Muscle layer of duodenum (tissue), 2 donors: Measurements from ENCODE around the gene TBC1D22A.

Experiments
- H3K27ac ChIP-seq: one replicate; pipeline ENCODE4 v1.7.0; 2013; ENCODE audit warnings: mild to moderate bottlenecking, low read length
- H3K27me3 ChIP-seq: one replicate; pipeline ENCODE4 v1.7.0; 2013; ENCODE audit warnings: low read depth, mild to moderate bottlenecking, control low read depth, low read length
- H3K36me3 ChIP-seq, 2 donors: one replicate each; pipeline ENCODE4 v1.7.0; 2013; ENCODE audit warnings: low read length in 2 of 2, control low read depth in 1 of 2, mild to moderate bottlenecking in 1 of 2; ENCODE audit not compliant: insufficient read depth in 2 of 2, control insufficient read depth in 1 of 2
- H3K4me1 ChIP-seq, 2 donors: one replicate each; pipeline ENCODE4 v1.7.0; 2013; ENCODE audit warnings: low read length in 2 of 2, mild to moderate bottlenecking in 2 of 2, control low read depth in 1 of 2, moderate library complexity in 1 of 2; ENCODE audit not compliant: insufficient read depth in 2 of 2, control insufficient read depth in 1 of 2
- H3K4me3 ChIP-seq, 2 donors: one replicate each; pipeline ENCODE4 v1.7.0; 2013; ENCODE audit warnings: low read length in 2 of 2, low read depth in 1 of 2, mild to moderate bottlenecking in 1 of 2
- H3K9me3 ChIP-seq, 2 donors: one replicate each; pipeline ENCODE4 v1.7.0; 2013; ENCODE audit warnings: low read length in 2 of 2, control low read depth in 1 of 2, mild to moderate bottlenecking in 1 of 2; ENCODE audit not compliant: control insufficient read depth in 1 of 2
- donor health status: healthy.

The TBC1D22A gene

GRCh38 chr22:47128622-47129215, 366.3 kb downstream of the TBC1D22A start:
- Histone ChIP-seq H3K9me3 (no peaks in the 10 kb centered on the region), H3K36me3 (no peaks in the 10 kb centered on the region), H3K27me3 (no peaks in the 10 kb centered on the region), H3K4me1 (no peaks in the 10 kb centered on the region), H3K27ac (no peak overlapping the region), H3K4me3 (no peak overlapping the region)

DNA sequence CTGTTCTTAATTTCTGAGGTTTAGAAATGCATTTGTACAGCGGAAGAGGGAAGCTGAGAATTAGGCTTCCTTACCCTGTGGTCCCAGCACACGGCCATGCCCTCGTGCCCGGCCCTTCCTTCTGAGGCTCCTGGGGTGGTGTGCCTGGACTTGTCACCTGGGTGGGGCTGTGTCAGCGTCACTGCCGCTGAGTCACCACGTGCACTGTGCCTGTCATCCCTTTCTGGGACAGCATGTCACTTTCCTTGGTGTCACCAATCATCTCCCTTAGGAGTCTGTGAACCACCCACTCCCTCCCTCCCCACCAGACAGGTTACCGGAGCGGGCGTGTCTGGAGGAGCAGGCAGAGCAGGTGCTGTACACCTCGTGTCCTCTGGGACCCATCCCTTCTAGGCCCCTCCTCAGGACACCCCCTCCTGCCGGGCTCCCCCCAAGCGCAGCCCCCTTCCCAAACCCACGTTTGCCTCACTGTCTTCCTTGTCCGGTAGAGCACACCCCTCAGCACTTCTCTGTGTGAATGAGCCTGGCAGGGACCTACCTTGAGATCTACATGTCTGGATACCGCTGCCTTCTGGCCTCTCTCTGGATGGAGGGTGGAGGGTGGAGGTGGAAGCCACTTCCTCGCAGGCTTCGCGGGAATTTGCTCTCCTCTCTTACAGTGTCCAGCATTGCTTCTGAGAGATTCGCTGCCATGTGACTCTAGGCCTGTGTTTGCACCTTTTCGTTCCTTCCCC, 367.6 kb downstream of the TBC1D22A start:
- Histone ChIP-seq H3K27me3 (no peaks in the 10 kb centered on the region), H3K36me3 (no peaks in the 10 kb centered on the region), H3K27ac (no peak overlapping the region), H3K4me1 (no peaks in the 10 kb centered on the region), H3K9me3 (no peaks in the 10 kb centered on the region), H3K4me3 (no peak overlapping the region)

DNA sequence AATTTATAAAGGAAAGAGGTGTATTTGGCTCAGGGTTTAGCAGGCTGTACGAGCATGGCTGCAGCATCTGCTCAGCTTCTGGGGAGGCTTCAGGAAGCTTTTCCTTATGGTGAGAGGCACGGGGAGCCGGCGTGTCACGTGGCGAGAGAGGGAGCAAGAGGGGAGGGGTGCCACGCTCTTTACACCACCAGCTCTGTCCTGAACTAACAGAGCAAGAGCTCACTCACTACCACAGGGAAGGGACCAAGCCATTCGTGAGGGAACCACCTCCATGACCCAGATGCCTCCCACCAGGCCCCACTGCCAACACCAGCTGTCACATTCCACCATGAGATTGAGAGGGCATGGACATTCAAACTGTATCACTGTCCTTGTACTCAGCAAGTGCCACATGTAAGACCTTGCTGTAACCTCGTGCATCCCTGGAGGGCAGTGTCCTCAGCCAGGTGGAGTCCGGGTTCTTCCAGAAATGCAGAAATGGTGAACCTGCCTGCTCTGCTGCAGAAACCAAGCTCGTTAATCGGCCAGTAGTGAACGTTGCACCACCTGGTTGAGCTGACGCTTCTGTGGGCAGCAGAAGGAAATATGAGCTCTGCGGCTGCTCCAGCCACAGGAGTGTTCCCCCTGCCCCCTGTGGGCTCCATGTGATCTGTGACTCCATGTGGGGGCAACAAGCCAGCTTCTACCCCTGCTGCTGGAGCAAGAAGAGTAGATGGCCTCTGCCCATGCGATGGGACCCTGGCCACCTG, 368.6 kb downstream of the TBC1D22A start:
- Histone ChIP-seq H3K9me3 (no peaks in the 10 kb centered on the region), H3K27me3 (no peaks in the 10 kb centered on the region), H3K4me1 (no peaks in the 10 kb centered on the region), H3K4me3 (no peak overlapping the region), H3K27ac (no peak overlapping the region), H3K36me3 (no peaks in the 10 kb centered on the region)

- H3K4me1 ChIP-seq: no peaks in the 10 kb centered on the region
- H3K4me3 ChIP-seq: no peak overlapping the region
- no peaks in the 10 kb centered on the region for H3K36me3 ChIP-seq
- H3K9me3 ChIP-seq: no peaks in the 10 kb centered on the region
- no peak overlapping the region for H3K27ac ChIP-seq
- no peaks in the 10 kb centered on the region for H3K27me3 ChIP-seq
Observed at GRCh38 chr22:47131632-47132427, 369.4 kb downstream of the TBC1D22A start.

- no peaks in the 10 kb centered on the region for H3K36me3 ChIP-seq
- no peaks in the 10 kb centered on the region for H3K4me1 ChIP-seq
- no peak overlapping the region for H3K4me3 ChIP-seq
- no peaks in the 10 kb centered on the region for H3K27me3 ChIP-seq
- H3K9me3 ChIP-seq: no peaks in the 10 kb centered on the region
- no peak overlapping the region for H3K27ac ChIP-seq
Observed at GRCh38 chr22:47132428-47132825, 370.0 kb downstream of the TBC1D22A start.

GRCh38 chr22:47133061-47133969, 370.9 kb downstream of the TBC1D22A start:
- Histone ChIP-seq H3K9me3 (no peaks in the 10 kb centered on the region), H3K27ac (no peak overlapping the region), H3K4me1 (no peaks in the 10 kb centered on the region), H3K27me3 (no peaks in the 10 kb centered on the region), H3K4me3 (no peak overlapping the region), H3K36me3 (no peaks in the 10 kb centered on the region)

- H3K9me3 ChIP-seq: no peaks in the 10 kb centered on the region
- no peaks in the 10 kb centered on the region for H3K27me3 ChIP-seq
- H3K4me1 ChIP-seq: no peaks in the 10 kb centered on the region
- no peak overlapping the region for H3K4me3 ChIP-seq
- H3K27ac ChIP-seq: no peak overlapping the region
- H3K36me3 ChIP-seq: no peaks in the 10 kb centered on the region
Observed at GRCh38 chr22:47134222-47134621, 371.8 kb downstream of the TBC1D22A start.

- H3K27me3 ChIP-seq: no peaks in the 10 kb centered on the region
- H3K4me3 ChIP-seq: no peak overlapping the region
- no peaks in the 10 kb centered on the region for H3K9me3 ChIP-seq
- no peaks in the 10 kb centered on the region for H3K4me1 ChIP-seq
- no peak overlapping the region for H3K27ac ChIP-seq
- H3K36me3 ChIP-seq: no peaks in the 10 kb centered on the region
Observed at GRCh38 chr22:47135338-47135737, 372.9 kb downstream of the TBC1D22A start.

DNA sequence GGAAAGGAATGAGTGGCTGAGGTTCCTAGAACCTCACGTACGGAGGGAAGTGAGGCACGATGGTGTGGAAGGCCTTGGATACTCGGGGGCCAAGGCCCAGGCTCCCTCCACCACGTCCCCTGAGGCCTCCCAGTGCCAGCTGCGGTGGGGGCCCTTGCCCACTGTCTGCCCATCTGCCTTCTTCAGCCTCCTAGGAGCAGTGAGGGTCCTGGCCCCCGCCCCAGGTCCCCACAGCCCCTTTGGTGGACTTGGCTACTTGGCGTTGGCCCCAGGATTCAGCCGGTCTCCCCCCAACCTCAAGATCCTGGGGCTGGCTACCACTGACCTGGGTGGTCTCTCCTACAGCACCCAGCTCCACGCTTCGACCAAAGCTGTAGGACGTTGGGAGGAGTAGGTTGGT, 373.6 kb downstream of the TBC1D22A start:
- Histone ChIP-seq H3K27ac (no peak overlapping the region), H3K9me3 (no peaks in the 10 kb centered on the region), H3K4me1 (no peaks in the 10 kb centered on the region), H3K36me3 (no peaks in the 10 kb centered on the region), H3K4me3 (no peak overlapping the region), H3K27me3 (no peaks in the 10 kb centered on the region)

GRCh38 chr22:47136671-47137070, 374.2 kb downstream of the TBC1D22A start:
- Histone ChIP-seq H3K4me1 (no peaks in the 10 kb centered on the region), H3K27me3 (no peaks in the 10 kb centered on the region), H3K27ac (no peak overlapping the region), H3K9me3 (no peaks in the 10 kb centered on the region), H3K36me3 (no peaks in the 10 kb centered on the region), H3K4me3 (no peak overlapping the region)
